HG02884 (cell line): ENCODE data around the gene HPN.
"Not testable (repeated sequence)": the region's sequence is repeated elsewhere in the genome, so short reads cannot be mapped to it uniquely, and the experiment has no call there.

Source experiments
- ATAC-seq: cut with Tn5 transposase; IDR thresholded peaks from one replicate; pipeline ENCODE4 v1.9.1; 2021; ENCODE audit warnings: mild to moderate bottlenecking, moderate library complexity; ENCODE audit not compliant: unreplicated experiment

The HPN gene

DNA sequence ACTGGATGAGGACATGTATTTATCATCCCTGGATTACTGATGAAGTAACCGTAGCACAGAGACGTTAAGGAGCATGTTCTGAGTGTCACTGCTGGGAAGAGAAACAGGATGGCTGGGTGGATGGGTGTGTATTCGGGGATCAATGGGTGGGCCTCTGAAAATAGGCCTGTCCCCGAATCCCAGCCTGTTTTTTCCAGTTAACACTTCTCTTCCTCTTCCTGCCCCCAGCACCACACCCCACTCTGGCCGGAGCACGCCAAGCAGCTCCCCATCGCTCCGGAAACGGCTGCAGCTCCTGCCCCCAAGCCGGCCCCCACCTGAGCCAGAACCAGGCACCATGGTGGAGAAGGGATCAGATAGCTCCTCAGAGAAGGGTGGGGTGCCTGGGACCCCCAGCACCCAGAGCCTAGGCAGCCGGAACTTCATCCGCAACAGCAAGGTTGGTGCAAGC is 32.6 kb upstream of the HPN start:
- ATAC-seq = no peak

DNA sequence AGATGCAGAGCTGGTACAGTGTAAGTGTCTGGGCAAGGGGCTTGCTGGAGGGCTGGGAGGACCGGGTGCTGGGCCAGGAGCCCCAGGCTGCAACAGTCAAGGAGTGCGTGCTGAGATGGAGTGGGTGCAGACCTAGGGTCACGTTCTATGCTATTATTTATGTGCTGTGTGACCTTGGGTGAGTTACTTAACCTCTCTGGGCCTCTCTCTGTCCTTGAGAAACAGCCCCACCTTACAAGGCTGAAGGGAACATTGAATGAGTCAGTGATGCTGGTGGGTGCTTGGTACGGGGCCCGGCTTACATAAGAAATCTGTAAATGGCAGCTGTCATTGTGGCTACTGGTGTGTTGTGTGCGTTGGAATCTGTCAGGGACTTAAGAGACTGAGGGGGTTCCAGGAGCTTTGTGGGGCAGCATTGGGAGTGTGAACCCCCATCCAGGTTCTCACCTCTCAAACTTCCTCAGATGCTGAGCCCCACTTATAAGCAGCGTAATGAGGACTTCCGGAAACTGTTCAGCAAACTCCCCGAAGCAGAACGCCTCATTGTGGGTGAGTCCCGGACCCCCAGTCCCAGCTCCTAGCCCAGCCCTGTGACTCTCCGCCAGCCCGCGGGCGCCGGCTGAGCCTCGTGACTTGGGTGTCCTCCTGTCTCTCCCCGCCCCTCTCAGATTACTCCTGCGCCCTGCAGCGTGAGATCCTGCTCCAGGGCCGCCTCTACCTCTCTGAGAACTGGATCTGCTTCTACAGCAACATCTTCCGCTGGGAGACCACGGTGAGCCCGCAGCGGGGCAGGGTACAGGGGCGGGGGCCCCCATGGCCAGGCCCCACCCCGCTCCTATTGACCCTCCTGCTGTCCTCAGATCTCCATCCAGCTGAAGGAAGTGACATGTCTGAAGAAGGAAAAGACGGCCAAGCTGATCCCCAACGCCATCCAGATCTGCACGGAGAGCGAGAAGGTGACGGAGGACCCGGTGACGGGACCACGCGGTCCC is 31.8 kb upstream of the HPN start:
- no peak for ATAC-seq

GRCh38 chr19:35011091-35011689 is 30.3 kb upstream of the HPN start:
- no peak for ATAC-seq

DNA sequence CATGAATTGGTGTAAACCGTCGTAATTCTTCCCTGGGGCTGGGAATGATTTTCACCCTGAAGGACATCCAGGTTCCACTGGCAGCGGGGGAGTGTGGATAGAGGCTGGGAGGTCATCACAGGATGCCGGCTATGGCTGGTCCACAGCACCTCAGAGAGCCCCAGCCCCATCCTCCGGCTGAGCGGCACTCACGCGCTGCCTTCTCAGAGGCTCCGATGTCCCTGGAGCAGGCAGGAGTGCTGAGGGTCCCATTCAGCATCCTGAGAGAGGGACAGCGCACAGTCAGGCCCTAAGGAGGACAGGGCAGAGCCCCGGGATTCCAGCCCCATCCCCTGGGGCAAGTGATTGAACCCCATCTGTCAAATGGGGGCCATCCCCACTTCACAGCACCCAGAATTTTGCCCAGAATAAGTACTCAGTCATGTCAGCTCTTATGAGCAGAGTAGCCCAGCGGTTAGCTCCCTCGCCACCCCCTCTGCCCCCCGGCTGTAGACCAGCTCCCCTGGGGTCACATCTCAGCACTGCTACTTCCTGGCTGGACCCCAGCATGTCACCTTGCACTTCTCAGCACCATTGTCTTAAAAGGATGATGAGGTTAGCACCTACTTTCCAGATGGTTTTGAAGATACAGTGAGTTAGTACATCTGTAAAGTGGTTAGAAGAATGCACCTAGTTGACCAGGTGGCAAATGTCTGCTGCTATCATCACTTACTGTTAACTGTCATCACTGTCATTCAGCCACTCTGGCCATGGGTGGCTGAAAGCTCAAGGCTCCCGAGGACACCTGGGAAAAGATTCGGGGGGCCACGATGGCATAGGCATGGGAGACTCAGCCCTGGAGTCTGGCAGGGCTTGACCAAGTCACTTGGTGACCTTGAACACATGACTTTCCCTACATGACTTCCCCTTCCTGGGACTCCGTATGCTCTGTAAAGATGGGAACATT is 29.5 kb upstream of the HPN start:
- ATAC-seq = no peak

- no peak for ATAC-seq
These were observed 28.3 kb upstream of the HPN start for GRCh38 chr19:35013041-35013819.

DNA sequence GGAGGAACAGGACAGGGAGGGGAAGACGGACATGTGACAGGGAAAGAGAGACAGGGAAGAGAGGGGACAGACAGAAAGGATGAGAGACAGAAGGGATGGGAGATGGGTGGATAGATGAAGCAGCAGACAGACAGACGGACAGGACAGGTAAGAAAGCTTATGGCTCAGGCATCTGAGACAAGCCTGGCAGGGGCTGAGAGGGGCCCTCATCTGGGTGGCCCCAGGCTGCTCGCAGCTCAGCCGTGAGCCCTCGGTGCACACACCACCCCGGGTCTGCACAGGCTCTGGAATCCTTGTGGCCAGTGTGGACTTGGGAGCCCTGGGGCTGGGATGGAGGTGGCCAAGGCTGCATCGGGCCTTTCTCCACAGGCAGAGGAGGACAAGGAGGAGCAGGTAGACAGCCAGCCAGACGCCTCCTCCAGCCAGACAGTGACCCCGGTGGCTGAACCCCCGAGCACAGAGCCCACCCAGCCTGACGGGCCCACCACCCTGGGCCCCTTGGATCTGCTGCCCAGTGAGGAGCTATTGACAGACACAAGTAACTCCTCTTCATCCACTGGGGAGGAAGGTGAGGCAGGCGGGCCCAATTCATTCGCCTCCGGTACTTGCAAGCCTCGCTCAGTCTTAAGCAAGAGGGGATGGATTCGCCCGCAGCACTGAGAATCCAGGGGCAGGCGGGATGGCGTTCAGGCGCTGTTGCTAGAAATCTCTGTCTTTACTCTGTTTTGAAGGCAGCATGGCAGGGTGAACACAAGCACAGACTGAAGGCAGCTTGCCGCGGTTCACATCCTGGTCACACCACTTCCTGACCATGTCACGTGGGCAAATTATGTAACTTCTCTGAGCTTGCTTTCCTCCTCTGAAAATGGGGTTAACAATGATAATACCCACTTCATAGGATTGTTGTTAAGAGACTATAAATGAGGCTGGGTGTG is 27.4 kb upstream of the HPN start:
- ATAC-seq = no peak

GRCh38 chr19:35014774-35015173 is 26.7 kb upstream of the HPN start:
- ATAC-seq = not testable (repeated sequence)

- no peak for ATAC-seq
These were observed 26.1 kb upstream of the HPN start for GRCh38 chr19:35015270-35015953.

- no peak for ATAC-seq
These were observed 25.6 kb upstream of the HPN start for GRCh38 chr19:35015954-35016351.

DNA sequence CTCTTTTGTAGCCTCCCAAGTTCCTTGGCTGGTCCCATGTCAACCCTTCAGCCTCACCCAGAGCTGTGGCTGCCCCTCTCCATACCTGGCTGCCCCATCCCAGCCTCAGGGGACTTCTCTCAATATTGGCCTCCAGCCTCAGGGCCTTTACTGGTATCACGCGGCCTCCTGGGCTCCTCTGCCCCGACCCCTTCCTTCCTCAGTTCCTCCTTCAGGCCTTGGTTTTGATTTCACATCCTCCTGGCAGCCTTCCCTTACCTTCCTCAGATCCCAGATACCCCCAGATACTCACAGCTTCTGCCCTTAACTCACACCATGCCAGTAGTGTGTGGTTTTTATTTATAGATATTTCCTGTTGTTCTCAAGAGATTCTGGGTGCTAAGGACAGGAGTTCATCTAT is 24.0 kb upstream of the HPN start:
- ATAC-seq = no peak

DNA sequence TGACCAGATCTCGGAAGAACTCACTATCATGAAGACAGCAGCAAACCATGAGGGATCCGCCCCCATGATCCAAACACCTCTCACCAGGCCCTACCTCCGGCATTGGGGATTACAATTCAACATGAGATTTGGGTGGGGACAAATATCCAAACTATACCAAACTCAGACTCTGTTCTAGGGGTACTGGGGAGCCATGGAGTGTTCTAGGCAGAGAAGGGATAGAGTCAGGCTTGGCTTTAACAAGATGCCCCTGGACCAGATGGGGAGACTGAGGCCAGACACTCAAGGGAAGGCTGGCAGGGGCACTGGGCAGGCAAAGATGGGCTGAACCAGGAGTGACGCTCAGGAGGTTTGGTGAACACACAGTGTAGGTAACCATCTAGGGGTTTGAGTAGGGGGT is 23.1 kb upstream of the HPN start:
- no peak for ATAC-seq

GRCh38 chr19:35019144-35019543 is 22.4 kb upstream of the HPN start:
- ATAC-seq = no peak

GRCh38 chr19:35021016-35021415 is 20.5 kb upstream of the HPN start:
- ATAC-seq = no peak

GRCh38 chr19:35021596-35021995 is 19.9 kb upstream of the HPN start:
- no peak for ATAC-seq

GRCh38 chr19:35022460-35022859 is 19.1 kb upstream of the HPN start:
- no peak for ATAC-seq

DNA sequence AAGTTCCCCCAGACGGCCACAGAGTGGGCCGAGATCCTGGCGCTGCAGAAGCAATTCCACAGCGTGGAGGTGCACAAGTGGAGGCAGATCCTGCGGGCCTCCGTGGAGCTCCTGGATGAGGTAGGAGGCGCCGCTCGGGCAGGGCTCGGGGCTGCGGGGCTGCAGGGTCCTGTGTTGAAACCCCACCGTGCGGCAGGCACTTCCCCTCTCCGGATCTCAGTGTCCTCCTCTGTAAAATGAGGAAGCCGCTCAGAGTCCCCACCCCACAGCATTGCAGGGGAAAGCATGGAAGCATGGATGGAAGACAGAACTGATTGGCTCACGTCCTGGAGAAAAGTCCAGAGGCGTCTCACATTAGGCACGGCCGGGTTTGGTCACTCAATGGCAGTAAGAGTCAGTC is 18.1 kb upstream of the HPN start:
- ATAC-seq = no peak

GRCh38 chr19:35024095-35024494 is 17.4 kb upstream of the HPN start:
- ATAC-seq = no peak

DNA sequence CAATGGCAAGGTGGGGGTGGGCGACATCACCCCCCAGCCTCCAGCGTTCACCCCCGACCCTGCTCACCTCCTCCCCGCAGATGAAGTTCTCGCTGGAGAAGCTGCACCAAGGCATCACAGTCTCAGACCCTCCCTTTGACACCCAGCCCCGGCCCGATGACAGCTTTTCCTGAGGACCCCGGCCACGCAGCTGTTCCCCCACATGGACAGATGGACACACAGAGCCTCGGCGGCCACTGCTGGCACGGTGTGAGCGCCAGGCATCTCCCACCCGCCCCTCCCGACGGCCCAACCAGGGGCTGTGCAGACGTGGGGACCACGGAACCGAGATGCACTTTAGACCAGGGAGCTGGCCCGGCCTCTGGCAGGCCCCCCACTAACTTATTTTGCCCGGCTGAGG is 15.6 kb upstream of the HPN start:
- ATAC-seq = no peak

DNA sequence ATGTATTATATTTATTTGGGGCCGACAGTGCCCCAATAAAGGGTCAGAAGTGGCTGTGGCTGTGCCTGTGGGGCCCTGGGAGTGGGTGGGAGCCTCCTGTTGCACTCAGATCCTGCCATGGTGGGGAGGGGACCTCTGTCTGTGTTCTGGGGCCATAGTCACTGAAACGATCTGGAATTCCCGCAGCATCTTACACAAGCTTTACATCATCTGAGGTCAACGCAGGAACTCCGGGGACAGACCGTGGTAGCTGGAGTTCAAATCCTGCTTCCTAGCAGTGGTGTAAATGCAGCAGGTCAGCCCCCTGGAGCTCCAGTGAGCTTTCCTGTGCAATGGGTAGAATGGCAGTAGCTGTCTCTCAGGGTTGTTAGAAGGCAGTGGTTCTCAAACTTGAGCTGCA is 15.1 kb upstream of the HPN start:
- ATAC-seq = no peak
